Muscle layer of duodenum (tissue), 2 donors: Measurements from ENCODE around the gene PTP4A1.
"Not testable (repeated sequence)": the region's sequence is repeated elsewhere in the genome, so short reads cannot be mapped to it uniquely, and the experiment has no call there.

Experiments
- H3K27ac ChIP-seq: one replicate; pipeline ENCODE4 v1.7.0; 2013; ENCODE audit warnings: mild to moderate bottlenecking, low read length
- H3K27me3 ChIP-seq: one replicate; pipeline ENCODE4 v1.7.0; 2013; ENCODE audit warnings: low read depth, mild to moderate bottlenecking, control low read depth, low read length
- H3K36me3 ChIP-seq, 2 donors: one replicate each; pipeline ENCODE4 v1.7.0; 2013; ENCODE audit warnings: low read length in 2 of 2, control low read depth in 1 of 2, mild to moderate bottlenecking in 1 of 2; ENCODE audit not compliant: insufficient read depth in 2 of 2, control insufficient read depth in 1 of 2
- H3K4me1 ChIP-seq, 2 donors: one replicate each; pipeline ENCODE4 v1.7.0; 2013; ENCODE audit warnings: low read length in 2 of 2, mild to moderate bottlenecking in 2 of 2, control low read depth in 1 of 2, moderate library complexity in 1 of 2; ENCODE audit not compliant: insufficient read depth in 2 of 2, control insufficient read depth in 1 of 2
- H3K4me3 ChIP-seq, 2 donors: one replicate each; pipeline ENCODE4 v1.7.0; 2013; ENCODE audit warnings: low read length in 2 of 2, low read depth in 1 of 2, mild to moderate bottlenecking in 1 of 2
- H3K9me3 ChIP-seq, 2 donors: one replicate each; pipeline ENCODE4 v1.7.0; 2013; ENCODE audit warnings: low read length in 2 of 2, control low read depth in 1 of 2, mild to moderate bottlenecking in 1 of 2; ENCODE audit not compliant: control insufficient read depth in 1 of 2
- donor health status: healthy.

Gene PTP4A1

GRCh38 chr6:63584566-63584965 is 12.3 kb downstream of the PTP4A1 start:
- Histone ChIP-seq H3K9me3 (no peaks in the 10 kb centered on the region), H3K27me3 (no peaks in the 10 kb centered on the region), H3K4me3 (no peak overlapping the region), H3K27ac (no peak overlapping the region), H3K4me1 (no peaks in the 10 kb centered on the region), H3K36me3 (peaks cover 17 to 28% of the 10 kb centered on the region in 2 donors)

GRCh38 chr6:63585652-63586051 is 13.4 kb downstream of the PTP4A1 start:
- not testable (repeated sequence) for H3K27me3 ChIP-seq, H3K4me1 ChIP-seq, H3K4me3 ChIP-seq, H3K9me3 ChIP-seq, H3K27ac ChIP-seq
- peaks cover 8 to 17% of the 10 kb centered on the region in 2 donors for H3K36me3 ChIP-seq

- Histone ChIP-seq H3K36me3 (no peaks in the 10 kb centered on the region), H3K27me3 (no peaks in the 10 kb centered on the region), H3K4me1 (no peaks in the 10 kb centered on the region), H3K27ac (no peak overlapping the region), H3K9me3 (no peaks in the 10 kb centered on the region), H3K4me3 (no peak overlapping the region)
Measured at GRCh38 chr6:63589952-63590411, 17.7 kb downstream of the PTP4A1 start.

GRCh38 chr6:63592886-63593285 is 20.6 kb downstream of the PTP4A1 start:
- H3K4me1 ChIP-seq: peaks cover 0 to 3% of the 10 kb centered on the region in 2 donors
- no peak overlapping the region for H3K27ac ChIP-seq
- no peaks in the 10 kb centered on the region for H3K9me3 ChIP-seq
- no peaks in the 10 kb centered on the region for H3K36me3 ChIP-seq
- no peaks in the 10 kb centered on the region for H3K27me3 ChIP-seq
- no peak overlapping the region for H3K4me3 ChIP-seq

- H3K27ac ChIP-seq: no peak overlapping the region
- H3K36me3 ChIP-seq: no peaks in the 10 kb centered on the region
- H3K27me3 ChIP-seq: no peaks in the 10 kb centered on the region
- peaks cover 0 to 5% of the 10 kb centered on the region in 2 donors for H3K4me1 ChIP-seq
- no peaks in the 10 kb centered on the region for H3K9me3 ChIP-seq
- peak overlapping the region; percentile 76 to 85 for H3K4me3 ChIP-seq
Measured at GRCh38 chr6:63597141-63598048, 25.1 kb downstream of the PTP4A1 start.

GRCh38 chr6:63598049-63599036 is 26.1 kb downstream of the PTP4A1 start:
- no peaks in the 10 kb centered on the region for H3K27me3 ChIP-seq
- no peaks in the 10 kb centered on the region for H3K9me3 ChIP-seq
- peaks cover 0 to 5% of the 10 kb centered on the region in 2 donors for H3K4me1 ChIP-seq
- H3K27ac ChIP-seq: no peak overlapping the region
- peak overlapping the region; percentile 76 to 85 for H3K4me3 ChIP-seq
- no peaks in the 10 kb centered on the region for H3K36me3 ChIP-seq

GRCh38 chr6:63599243-63599642 is 27.0 kb downstream of the PTP4A1 start:
- Histone ChIP-seq H3K36me3 (no peaks in the 10 kb centered on the region), H3K4me1 (peaks cover 0 to 5% of the 10 kb centered on the region in 2 donors), H3K27me3 (no peaks in the 10 kb centered on the region), H3K9me3 (no peaks in the 10 kb centered on the region), H3K27ac (no peak overlapping the region), H3K4me3 (no peak overlapping the region)

GRCh38 chr6:63600136-63600535 is 27.9 kb downstream of the PTP4A1 start:
- peaks cover 0 to 5% of the 10 kb centered on the region in 2 donors for H3K4me1 ChIP-seq
- H3K9me3 ChIP-seq: no peaks in the 10 kb centered on the region
- no peak overlapping the region for H3K27ac ChIP-seq
- H3K27me3 ChIP-seq: no peaks in the 10 kb centered on the region
- no peak overlapping the region for H3K4me3 ChIP-seq
- no peaks in the 10 kb centered on the region for H3K36me3 ChIP-seq

- Histone ChIP-seq H3K27me3 (no peaks in the 10 kb centered on the region), H3K36me3 (no peaks in the 10 kb centered on the region), H3K27ac (no peak overlapping the region), H3K4me3 (no peak overlapping the region), H3K4me1 (no peaks in the 10 kb centered on the region), H3K9me3 (no peaks in the 10 kb centered on the region)
Measured at GRCh38 chr6:63609231-63609630, 37.0 kb downstream of the PTP4A1 start.

GRCh38 chr6:63610944-63611343 is 38.7 kb downstream of the PTP4A1 start:
- no peaks in the 10 kb centered on the region for H3K27me3 ChIP-seq
- no peaks in the 10 kb centered on the region for H3K36me3 ChIP-seq
- no peak overlapping the region for H3K4me3 ChIP-seq
- H3K27ac ChIP-seq: no peak overlapping the region
- H3K9me3 ChIP-seq: no peaks in the 10 kb centered on the region
- H3K4me1 ChIP-seq: no peaks in the 10 kb centered on the region

GRCh38 chr6:63611560-63611959 is 39.3 kb downstream of the PTP4A1 start:
- no peaks in the 10 kb centered on the region for H3K9me3 ChIP-seq
- H3K27me3 ChIP-seq: no peaks in the 10 kb centered on the region
- no peaks in the 10 kb centered on the region for H3K36me3 ChIP-seq
- H3K27ac ChIP-seq: no peak overlapping the region
- no peak overlapping the region for H3K4me3 ChIP-seq
- H3K4me1 ChIP-seq: no peaks in the 10 kb centered on the region
